ENCODE results near the gene SS18.

SS18 gene

GRCh38 chr18:26003356-26003755, 87.1 kb downstream of the SS18 start:
- H3K36me3 ChIP-seq (ENCODE audit: control insufficient read depth, insufficient read depth, low read length), result no peaks in the 10 kb centered on the region
- no peaks in the 10 kb centered on the region for H3K4me1 ChIP-seq (ENCODE audit: control insufficient read depth, insufficient read depth, low read length)
- H3K27ac ChIP-seq (ENCODE audit: low read depth, low read length), result no peak overlapping the region
- H3K9ac ChIP-seq (ENCODE audit: low read length), result no peak overlapping the region
- H3K4me3 ChIP-seq (ENCODE audit: low read depth, low read length), result no peak overlapping the region
- H3K9me3 ChIP-seq (ENCODE audit: control insufficient read depth, insufficient read depth, low read depth, low read length), result no peaks in the 10 kb centered on the region
- H3K27me3 ChIP-seq (ENCODE audit: control insufficient read depth, insufficient read depth, low read length), result no peaks in the 10 kb centered on the region

- H3K4me3 ChIP-seq (ENCODE audit: low read depth, low read length), result no peak overlapping the region
- H3K36me3 ChIP-seq (ENCODE audit: control insufficient read depth, insufficient read depth, low read length), result no peaks in the 10 kb centered on the region
- H3K27ac ChIP-seq (ENCODE audit: low read depth, low read length), result no peak overlapping the region
- no peaks in the 10 kb centered on the region for H3K9me3 ChIP-seq (ENCODE audit: control insufficient read depth, insufficient read depth, low read depth, low read length)
- no peaks in the 10 kb centered on the region for H3K27me3 ChIP-seq (ENCODE audit: control insufficient read depth, insufficient read depth, low read length)
- no peaks in the 10 kb centered on the region for H3K4me1 ChIP-seq (ENCODE audit: control insufficient read depth, insufficient read depth, low read length)
- no peak overlapping the region for H3K9ac ChIP-seq (ENCODE audit: low read length)
These were observed 88.0 kb downstream of the SS18 start for GRCh38 chr18:26002375-26002910.

- peaks cover 5% of the 10 kb centered on the region; the same call in 1 of the 2 replicates for H3K9me3 ChIP-seq (ENCODE audit: control insufficient read depth, insufficient read depth, low read depth, low read length)
- H3K4me1 ChIP-seq (ENCODE audit: control insufficient read depth, insufficient read depth, low read length), result no peaks in the 10 kb centered on the region
- no peak overlapping the region for H3K9ac ChIP-seq (ENCODE audit: low read length)
- H3K36me3 ChIP-seq (ENCODE audit: control insufficient read depth, insufficient read depth, low read length), result no peaks in the 10 kb centered on the region
- no peak overlapping the region for H3K27ac ChIP-seq (ENCODE audit: low read depth, low read length)
- no peak overlapping the region for H3K4me3 ChIP-seq (ENCODE audit: low read depth, low read length)
- no peaks in the 10 kb centered on the region for H3K27me3 ChIP-seq (ENCODE audit: control insufficient read depth, insufficient read depth, low read length)
These were observed 92.0 kb downstream of the SS18 start for GRCh38 chr18:25998461-25998860.

- Histone ChIP-seq H3K27me3 (ENCODE audit: control insufficient read depth, insufficient read depth, low read length) (no peaks in the 10 kb centered on the region), H3K4me3 (ENCODE audit: low read depth, low read length) (no peak overlapping the region), H3K4me1 (ENCODE audit: control insufficient read depth, insufficient read depth, low read length) (peaks cover 7% of the 10 kb centered on the region), H3K27ac (ENCODE audit: low read depth, low read length) (no peak overlapping the region), H3K9me3 (ENCODE audit: control insufficient read depth, insufficient read depth, low read depth, low read length) (peaks cover 5% of the 10 kb centered on the region; the same call in 1 of the 2 replicates), H3K9ac (ENCODE audit: low read length) (no peak overlapping the region), H3K36me3 (ENCODE audit: control insufficient read depth, insufficient read depth, low read length) (no peaks in the 10 kb centered on the region)
These were observed 97.8 kb downstream of the SS18 start for GRCh38 chr18:25992566-25992965.

- no peak overlapping the region for H3K27ac ChIP-seq (ENCODE audit: low read depth, low read length)
- H3K9me3 ChIP-seq (ENCODE audit: control insufficient read depth, insufficient read depth, low read depth, low read length), result peaks cover 5% of the 10 kb centered on the region; the same call in 1 of the 2 replicates
- H3K27me3 ChIP-seq (ENCODE audit: control insufficient read depth, insufficient read depth, low read length), result no peaks in the 10 kb centered on the region
- H3K4me3 ChIP-seq (ENCODE audit: low read depth, low read length), result no peak overlapping the region
- H3K9ac ChIP-seq (ENCODE audit: low read length), result no peak overlapping the region
- H3K36me3 ChIP-seq (ENCODE audit: control insufficient read depth, insufficient read depth, low read length), result no peaks in the 10 kb centered on the region
- peaks cover 7% of the 10 kb centered on the region for H3K4me1 ChIP-seq (ENCODE audit: control insufficient read depth, insufficient read depth, low read length)
These were observed 99.9 kb downstream of the SS18 start for GRCh38 chr18:25990473-25990872.

- Histone ChIP-seq H3K36me3 (ENCODE audit: control insufficient read depth, insufficient read depth, low read length) (no peaks in the 10 kb centered on the region), H3K4me1 (ENCODE audit: control insufficient read depth, insufficient read depth, low read length) (no peaks in the 10 kb centered on the region), H3K27me3 (ENCODE audit: control insufficient read depth, insufficient read depth, low read length) (no peaks in the 10 kb centered on the region), H3K4me3 (ENCODE audit: low read depth, low read length) (no peak overlapping the region), H3K27ac (ENCODE audit: low read depth, low read length) (no peak overlapping the region), H3K9ac (ENCODE audit: low read length) (no peak overlapping the region), H3K9me3 (ENCODE audit: control insufficient read depth, insufficient read depth, low read depth, low read length) (no peaks in the 10 kb centered on the region)
These were observed 104.6 kb downstream of the SS18 start for GRCh38 chr18:25985707-25986394.

GRCh38 chr18:25983730-25984129, 106.7 kb downstream of the SS18 start:
- Histone ChIP-seq H3K9ac (ENCODE audit: low read length) (no peak overlapping the region), H3K27ac (ENCODE audit: low read depth, low read length) (no peak overlapping the region), H3K36me3 (ENCODE audit: control insufficient read depth, insufficient read depth, low read length) (no peaks in the 10 kb centered on the region), H3K9me3 (ENCODE audit: control insufficient read depth, insufficient read depth, low read depth, low read length) (no peaks in the 10 kb centered on the region), H3K27me3 (ENCODE audit: control insufficient read depth, insufficient read depth, low read length) (no peaks in the 10 kb centered on the region), H3K4me3 (ENCODE audit: low read depth, low read length) (no peak overlapping the region), H3K4me1 (ENCODE audit: control insufficient read depth, insufficient read depth, low read length) (no peaks in the 10 kb centered on the region)

- Histone ChIP-seq H3K4me1 (ENCODE audit: control insufficient read depth, insufficient read depth, low read length) (no peaks in the 10 kb centered on the region), H3K27ac (ENCODE audit: low read depth, low read length) (no peak overlapping the region), H3K9me3 (ENCODE audit: control insufficient read depth, insufficient read depth, low read depth, low read length) (no peaks in the 10 kb centered on the region), H3K4me3 (ENCODE audit: low read depth, low read length) (no peak overlapping the region), H3K9ac (ENCODE audit: low read length) (no peak overlapping the region), H3K36me3 (ENCODE audit: control insufficient read depth, insufficient read depth, low read length) (no peaks in the 10 kb centered on the region), H3K27me3 (ENCODE audit: control insufficient read depth, insufficient read depth, low read length) (no peaks in the 10 kb centered on the region)
These were observed 107.5 kb downstream of the SS18 start for GRCh38 chr18:25982961-25983360.

- Histone ChIP-seq H3K9me3 (ENCODE audit: control insufficient read depth, insufficient read depth, low read depth, low read length) (no peaks in the 10 kb centered on the region), H3K27ac (ENCODE audit: low read depth, low read length) (no peak overlapping the region), H3K9ac (ENCODE audit: low read length) (no peak overlapping the region), H3K27me3 (ENCODE audit: control insufficient read depth, insufficient read depth, low read length) (no peaks in the 10 kb centered on the region), H3K4me1 (ENCODE audit: control insufficient read depth, insufficient read depth, low read length) (no peaks in the 10 kb centered on the region), H3K4me3 (ENCODE audit: low read depth, low read length) (no peak overlapping the region), H3K36me3 (ENCODE audit: control insufficient read depth, insufficient read depth, low read length) (no peaks in the 10 kb centered on the region)
These were observed 108.3 kb downstream of the SS18 start for GRCh38 chr18:25982153-25982552.

GRCh38 chr18:25979369-25980040, 110.9 kb downstream of the SS18 start:
- Histone ChIP-seq H3K36me3 (ENCODE audit: control insufficient read depth, insufficient read depth, low read length) (no peaks in the 10 kb centered on the region), H3K27me3 (ENCODE audit: control insufficient read depth, insufficient read depth, low read length) (no peaks in the 10 kb centered on the region), H3K4me3 (ENCODE audit: low read depth, low read length) (no peak overlapping the region), H3K9ac (ENCODE audit: low read length) (no peak overlapping the region), H3K9me3 (ENCODE audit: control insufficient read depth, insufficient read depth, low read depth, low read length) (no peaks in the 10 kb centered on the region), H3K27ac (ENCODE audit: low read depth, low read length) (no peak overlapping the region), H3K4me1 (ENCODE audit: control insufficient read depth, insufficient read depth, low read length) (no peaks in the 10 kb centered on the region)

- Histone ChIP-seq H3K4me3 (ENCODE audit: low read depth, low read length) (no peak overlapping the region), H3K36me3 (ENCODE audit: control insufficient read depth, insufficient read depth, low read length) (no peaks in the 10 kb centered on the region), H3K27me3 (ENCODE audit: control insufficient read depth, insufficient read depth, low read length) (no peaks in the 10 kb centered on the region), H3K9ac (ENCODE audit: low read length) (no peak overlapping the region), H3K4me1 (ENCODE audit: control insufficient read depth, insufficient read depth, low read length) (no peaks in the 10 kb centered on the region), H3K9me3 (ENCODE audit: control insufficient read depth, insufficient read depth, low read depth, low read length) (peaks cover 4% of the 10 kb centered on the region; the same call in 1 of the 2 replicates), H3K27ac (ENCODE audit: low read depth, low read length) (no peak overlapping the region)
These were observed 113.9 kb downstream of the SS18 start for GRCh38 chr18:25976554-25976953.
